H7 (cell line): Measurements from ENCODE around the gene ATOSA. TPM values are rescaled to one million over a fixed set of nuclear protein-coding genes. Genes with fewer than 3 reads are reported as not detected.

ENCODE experiments used
- DNase-seq: peaks from one replicate; pipeline ENCODE4 v3.0.0; 2012
- H3K27me3 ChIP-seq: 2 replicates; pipeline ENCODE4 v1.6.0; 2011; ENCODE audit warnings: mild to moderate bottlenecking, low read length; ENCODE audit not compliant: control insufficient read depth, insufficient read depth
- H3K36me3 ChIP-seq: replicated peaks from 2 replicates; pipeline ENCODE4 v1.5.1; 2011; ENCODE audit warnings: low read length; ENCODE audit not compliant: control insufficient read depth, insufficient read depth
- H3K4me3 ChIP-seq: 2 replicates; pipeline ENCODE4 v1.5.1; 2011; ENCODE audit warnings: low read depth, mild to moderate bottlenecking, control low read depth, low read length, moderate library complexity; ENCODE audit not compliant: insufficient read depth
- total RNA-seq: library from RNA; depleted of rRNA; stranded (reverse); fragments of >200 nt; shearing (Covaris generic); gene quantifications from 2 replicates; pipeline ENCODE4 v1.2.3, GENCODE V29; 2014; rRNA removed

Gene ATOSA
- total RNA-seq, 1 experiment from 2014 or later, result 3.7 TPM

- no peak for DNase-seq
- no peaks in the 10 kb centered on the region for H3K27me3 ChIP-seq
- no peaks in the 10 kb centered on the region for H3K36me3 ChIP-seq
- no peak overlapping the region for H3K4me3 ChIP-seq
These were observed 26.2 kb downstream of the ATOSA start for GRCh38 chr15:52652984-52653383.

GRCh38 chr15:52652286-52652685 is 26.9 kb downstream of the ATOSA start:
- Histone ChIP-seq H3K36me3 (no peaks in the 10 kb centered on the region), H3K4me3 (no peak overlapping the region), H3K27me3 (no peaks in the 10 kb centered on the region)
- no peak for DNase-seq

GRCh38 chr15:52651868-52652267 is 27.3 kb downstream of the ATOSA start:
- peak; percentile 56 for DNase-seq
- no peaks in the 10 kb centered on the region for H3K27me3 ChIP-seq
- no peak overlapping the region for H3K4me3 ChIP-seq
- no peaks in the 10 kb centered on the region for H3K36me3 ChIP-seq

- Histone ChIP-seq H3K4me3 (no peak overlapping the region), H3K36me3 (no peaks in the 10 kb centered on the region), H3K27me3 (no peaks in the 10 kb centered on the region)
- DNase-seq, result no peak
These were observed 28.1 kb downstream of the ATOSA start for GRCh38 chr15:52651114-52651513.

- H3K36me3 ChIP-seq, result no peaks in the 10 kb centered on the region
- DNase-seq, result no peak
- no peaks in the 10 kb centered on the region for H3K27me3 ChIP-seq
- H3K4me3 ChIP-seq, result no peak overlapping the region
These were observed 29.5 kb downstream of the ATOSA start for GRCh38 chr15:52649686-52650085.

GRCh38 chr15:52645916-52646315 is 33.3 kb downstream of the ATOSA start:
- DNase-seq, result no peak
- Histone ChIP-seq H3K36me3 (no peaks in the 10 kb centered on the region), H3K4me3 (no peak overlapping the region), H3K27me3 (no peaks in the 10 kb centered on the region)

GRCh38 chr15:52642386-52643361 is 36.5 kb downstream of the ATOSA start:
- DNase-seq, result no peak
- Histone ChIP-seq H3K27me3 (no peaks in the 10 kb centered on the region), H3K4me3 (no peak overlapping the region), H3K36me3 (no peaks in the 10 kb centered on the region)

- DNase-seq, result no peak
- Histone ChIP-seq H3K36me3 (no peaks in the 10 kb centered on the region), H3K27me3 (no peaks in the 10 kb centered on the region), H3K4me3 (no peak overlapping the region)
These were observed 42.7 kb downstream of the ATOSA start for GRCh38 chr15:52636459-52636858.

- DNase-seq, result no peak
- H3K36me3 ChIP-seq, result no peaks in the 10 kb centered on the region
- no peaks in the 10 kb centered on the region for H3K27me3 ChIP-seq
These were observed 43.3 kb downstream of the ATOSA start for GRCh38 chr15:52635908-52636307.

More at GRCh38 chr15:52635908-52636307, 43.3 kb downstream of the ATOSA start:
- H3K4me3 ChIP-seq, result no peak overlapping the region

Other genes starting within 250 kb of the ATOSA start
- gene MYO5A, start 150.5 kb downstream of the ATOSA start, total RNA-seq, result 9.7 and 13.4 TPM in 2 replicates
- gene ARPP19, start 110.4 kb downstream of the ATOSA start, total RNA-seq, result 108 and 124 TPM in 2 replicates
- gene ONECUT1, start 110.9 kb upstream of the ATOSA start, total RNA-seq, result 8.0 and 25.0 TPM in 2 replicates